Thyroid gland (tissue), 4 donors: ENCODE data around the gene PLD2. TPM values are rescaled to one million over a fixed set of nuclear protein-coding genes. Genes with fewer than 3 reads are reported as not detected.

Experiments used
- DNase-seq, 2 donors: peaks; one replicate each; pipeline ENCODE4 v3.0.0-alpha.2; 2019
- H3K27ac ChIP-seq, 3 donors: fragments of 200-600 bp; sonication (generic); 1 replicate in 2 of 3; 2 replicates in 1 of 3; pipeline ENCODE4 v1.5.1; 2016 to 2019; ENCODE audit warnings: mild to moderate bottlenecking in 1 of 3, moderate library complexity in 1 of 3
- H3K27me3 ChIP-seq: fragments of 200-600 bp; sonication (generic); one replicate; pipeline ENCODE4 v1.5.1; 2019
- H3K36me3 ChIP-seq, 2 donors: fragments of 200-600 bp; sonication (generic); one replicate each; pipeline ENCODE4 v1.5.1; 2016 to 2019
- H3K4me1 ChIP-seq, 2 donors: fragments of 200-600 bp; sonication (generic); one replicate each; pipeline ENCODE4 v1.5.1; 2017 to 2019
- H3K4me3 ChIP-seq, 3 donors: fragments of 200-600 bp; sonication (generic); replicated peaks in 1 of 3; 1 replicate in 2 of 3; 2 replicates in 1 of 3; pipeline ENCODE4 v1.5.1; 2016; ENCODE audit warnings: mild to moderate bottlenecking in 1 of 3
- H3K9me3 ChIP-seq: fragments of 200-600 bp; sonication (generic); one replicate; pipeline ENCODE4 v1.5.1; 2017
- CTCF ChIP-seq, 6 experiments: fragments of 200-600 bp in 3 of 6; fragments of 450-650 bp in 3 of 6; sonication (generic) in 3 of 6; IDR thresholded peaks; one replicate each; pipeline ENCODE4 v1.5.1; 2016 to 2019; ENCODE audit warnings: antibody characterized with exemption in 6 of 6, mild to moderate bottlenecking in 2 of 6, inconsistent platforms in 1 of 6, moderate library complexity in 1 of 6
- POLR2A ChIP-seq, 2 donors: fragments of 450-650 bp; IDR thresholded peaks; one replicate each; pipeline ENCODE4 v1.6.1; 2017; ENCODE audit warnings: antibody characterized with exemption in 2 of 2, mild to moderate bottlenecking in 2 of 2, moderate library complexity in 1 of 2
- WGBS, 2 donors: methylation state at CpG; one replicate each; pipeline ENCODE4 v1.1.5; 2017; 5-methylcytosine and 5-hydroxymethylcytosine counted together
- intact Hi-C: fragments of 100-400 bp; cut with DNase I; formaldehyde crosslinking; loops from one replicate; pipeline ENCODE4 v1.15.1; 2023
- total RNA-seq, 4 donors: library from RNA; depleted of rRNA; stranded (reverse); fragments of >200 nt; gene quantifications; one replicate each; pipeline ENCODE4 v1.2.3, GENCODE V29; 2016

PLD2 gene
- total RNA-seq, 4 donors from 2014 or later, result 10.7 to 20.0 (median 16.2) TPM

DNA sequence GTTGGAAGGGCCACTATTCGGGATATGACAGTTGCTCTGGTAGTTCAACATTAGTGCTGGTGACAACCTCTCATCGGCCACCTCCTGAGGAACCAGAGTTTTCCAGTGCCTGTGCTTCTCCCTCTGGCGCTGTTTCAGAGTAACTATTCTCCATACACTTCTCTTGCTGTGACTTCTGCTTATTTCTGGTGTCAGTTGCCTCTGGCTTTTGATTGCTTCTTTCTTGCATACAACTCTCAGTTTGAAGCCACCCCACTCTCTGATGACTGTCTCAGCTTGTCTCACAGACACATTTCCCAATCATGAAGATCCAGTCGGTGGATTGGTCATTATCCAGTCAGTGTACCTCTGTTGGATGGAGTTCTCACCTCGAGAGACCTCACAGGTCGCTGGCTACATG lies 38.7 kb upstream of the PLD2 start:
- WGBS, 2 donors, result 71 to 91% methylated on average over 6 of the region's 6 CpGs
- Histone ChIP-seq H3K27me3 (no peaks in the 10 kb centered on the region), H3K9me3 (no peaks in the 10 kb centered on the region), H3K36me3 (no peaks in the 10 kb centered on the region), H3K4me3 (no peak overlapping the region), H3K27ac (no peak overlapping the region), H3K4me1 (no peaks in the 10 kb centered on the region)
- intact Hi-C loops, result no loop called here
- TF ChIP-seq CTCF (IDR thresholded peaks at IDR 0.05) (no peak), POLR2A (IDR thresholded peaks at IDR 0.05) (no peak)
- no peak for DNase-seq

GRCh38 chr17:4769628-4770027 lies 37.3 kb upstream of the PLD2 start:
- H3K27me3 ChIP-seq, result no peaks in the 10 kb centered on the region
- H3K27ac ChIP-seq, result no peak overlapping the region
- H3K4me1 ChIP-seq, result no peaks in the 10 kb centered on the region
- no peak for DNase-seq
- intact Hi-C loops, result no loop called here
- TF ChIP-seq CTCF (IDR thresholded peaks at IDR 0.05) (no peak), POLR2A (IDR thresholded peaks at IDR 0.05) (no peak)
- no peaks in the 10 kb centered on the region for H3K36me3 ChIP-seq
- WGBS, 2 donors, result 83 to 87% methylated on average over 2 of the region's 2 CpGs
- no peak overlapping the region for H3K4me3 ChIP-seq
- H3K9me3 ChIP-seq, result no peaks in the 10 kb centered on the region

DNA sequence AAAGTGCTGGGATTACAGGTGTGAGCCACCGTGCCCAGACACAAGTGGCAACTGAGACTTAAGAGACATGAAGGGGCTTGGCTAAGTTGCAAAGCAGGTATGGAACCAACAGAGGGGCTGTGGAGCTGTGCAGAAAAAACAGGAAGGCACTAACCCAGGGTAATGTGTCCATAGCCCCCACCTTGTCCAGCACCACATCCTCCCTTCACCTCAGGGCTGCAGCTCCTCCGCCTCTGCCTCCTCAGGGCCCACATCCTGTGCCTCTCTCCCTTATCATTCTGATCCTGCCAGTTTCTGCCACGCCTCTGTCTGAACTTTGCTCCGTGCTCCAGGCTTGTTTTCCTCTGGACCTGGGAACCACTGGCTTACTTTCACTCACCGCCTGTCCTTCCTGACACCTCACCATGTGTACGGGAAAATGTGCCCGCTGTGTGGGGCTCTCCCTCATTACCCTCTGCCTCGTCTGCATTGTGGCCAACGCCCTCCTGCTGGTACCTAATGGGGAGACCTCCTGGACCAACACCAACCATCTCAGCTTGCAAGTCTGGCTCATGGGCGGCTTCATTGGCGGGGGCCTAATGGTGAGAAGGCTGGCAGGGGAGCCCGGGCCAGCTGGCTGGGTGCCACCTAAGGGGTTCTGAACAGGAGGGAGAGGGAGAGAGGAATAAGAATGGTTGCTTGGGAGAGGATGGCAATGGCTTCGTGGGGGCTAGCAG lies 35.3 kb upstream of the PLD2 start, which contains the start of gene TM4SF5:
Gene TM4SF5, plus strand, starts transcription at position 368 of the 716 bp plus-strand sequence. Its CDS starts 37 bp downstream, at position 405.
- TF ChIP-seq CTCF (IDR thresholded peaks at IDR 0.05), result no peak
- TF ChIP-seq POLR2A (IDR thresholded peaks at IDR 0.05), result no peak
- Histone ChIP-seq H3K27me3 (no peaks in the 10 kb centered on the region), H3K36me3 (no peaks in the 10 kb centered on the region), H3K27ac (no peak within 1 kb of the TSS), H3K9me3 (no peaks in the 10 kb centered on the region), H3K4me1 (no peaks in the 10 kb centered on the region), H3K4me3 (no peak within 1 kb of the TSS)
- no peak for DNase-seq
- WGBS, 2 donors, result 66 to 77% methylated on average over 12 to 13 of the region's 13 CpGs
- intact Hi-C loops, result no loop called here

- 67 to 76% methylated on average over 10 of the region's 10 CpGs for WGBS, 2 donors
- Histone ChIP-seq H3K9me3 (no peaks in the 10 kb centered on the region), H3K27me3 (no peaks in the 10 kb centered on the region), H3K4me3 (no peak overlapping the region), H3K36me3 (no peaks in the 10 kb centered on the region), H3K27ac (no peak overlapping the region), H3K4me1 (no peaks in the 10 kb centered on the region)
- intact Hi-C loops, result no loop called here
- TF ChIP-seq CTCF (IDR thresholded peaks at IDR 0.05) (no peak), POLR2A (IDR thresholded peaks at IDR 0.05) (no peak)
- no peak for DNase-seq
These were observed 34.7 kb upstream of the PLD2 start for GRCh38 chr17:4772235-4772613.

GRCh38 chr17:4777969-4778760 lies 28.8 kb upstream of the PLD2 start:
- 53 to 65% methylated on average over 9 of the region's 9 CpGs for WGBS, 2 donors
- Histone ChIP-seq H3K27ac (no peak overlapping the region), H3K4me1 (no peaks in the 10 kb centered on the region), H3K4me3 (no peak overlapping the region), H3K36me3 (no peaks in the 10 kb centered on the region), H3K27me3 (no peaks in the 10 kb centered on the region), H3K9me3 (no peaks in the 10 kb centered on the region)
- no peak for TF ChIP-seq CTCF (IDR thresholded peaks at IDR 0.05)
- TF ChIP-seq POLR2A (IDR thresholded peaks at IDR 0.05), result no peak
- no peak for DNase-seq
- intact Hi-C loops, result no loop called here
